NCI-H526 treated with DMSO at 0.1 percent for 48 hours (cell line): Measurements from ENCODE around the gene CHD9.
A peak's percentile ranks its signal among the peaks of the same experiment; 100 is the strongest.
"Not testable (repeated sequence)": the region's sequence is repeated elsewhere in the genome, so short reads cannot be mapped to it uniquely, and the experiment has no call there.

Experiments used
- DNase-seq: peaks from one replicate; lab custom pipeline; 2025; lab: John Stamatoyannopoulos, UW

Gene CHD9

GRCh38 chr16:53131363-53132071 is 76.7 kb downstream of the CHD9 start:
- DNase-seq: no peak

- no peak for DNase-seq
Observed at GRCh38 chr16:53132406-53132805, 77.6 kb downstream of the CHD9 start.

- no peak for DNase-seq
Observed at GRCh38 chr16:53135329-53135728, 80.5 kb downstream of the CHD9 start.

- DNase-seq: no peak
Observed at GRCh38 chr16:53142823-53143568, 88.2 kb downstream of the CHD9 start.

- DNase-seq: no peak
Observed at GRCh38 chr16:53147500-53148065, 92.8 kb downstream of the CHD9 start.

- no peak for DNase-seq
Observed at GRCh38 chr16:53150769-53151168, 96.0 kb downstream of the CHD9 start.

- DNase-seq: no peak
Observed at GRCh38 chr16:53152329-53152728, 97.5 kb downstream of the CHD9 start.

GRCh38 chr16:53153130-53153529 is 98.3 kb downstream of the CHD9 start:
- no peak for DNase-seq

GRCh38 chr16:53154513-53154912 is 99.7 kb downstream of the CHD9 start:
- no peak for DNase-seq

- DNase-seq: no peak
Observed at GRCh38 chr16:53156516-53156915, 101.7 kb downstream of the CHD9 start.

- peak; percentile 2 for DNase-seq
Observed at GRCh38 chr16:53159781-53160436, 105.1 kb downstream of the CHD9 start.

GRCh38 chr16:53166099-53166498 is 111.3 kb downstream of the CHD9 start:
- no peak for DNase-seq

GRCh38 chr16:53168744-53169143 is 114.0 kb downstream of the CHD9 start:
- no peak for DNase-seq

- DNase-seq: no peak
Observed at GRCh38 chr16:53172517-53172916, 117.7 kb downstream of the CHD9 start.

- DNase-seq: no peak
Observed at GRCh38 chr16:53175118-53175517, 120.3 kb downstream of the CHD9 start.

- DNase-seq: no peak
Observed at GRCh38 chr16:53176434-53176833, 121.6 kb downstream of the CHD9 start.

- no peak for DNase-seq
Observed at GRCh38 chr16:53183442-53183841, 128.7 kb downstream of the CHD9 start.

- not testable (repeated sequence) for DNase-seq
Observed at GRCh38 chr16:53185741-53186140, 130.9 kb downstream of the CHD9 start.

- no peak for DNase-seq
Observed at GRCh38 chr16:53187775-53188174, 133.0 kb downstream of the CHD9 start.

GRCh38 chr16:53191413-53191812 is 136.6 kb downstream of the CHD9 start:
- no peak for DNase-seq

GRCh38 chr16:53198933-53199332 is 144.1 kb downstream of the CHD9 start:
- DNase-seq: no peak

- no peak for DNase-seq
Observed at GRCh38 chr16:53201900-53202299, 147.1 kb downstream of the CHD9 start.

- no peak for DNase-seq
Observed at GRCh38 chr16:53202398-53202797, 147.6 kb downstream of the CHD9 start.
